Activated CD4-positive, alpha-beta T cell treated with anti-CD3 and anti-CD28 coated beads, Interleukin-2, amount 10 ng/mL, durations not matched to agents 24 days and 14 days (primary cell): ENCODE data around the gene CEP170B. TPM values are rescaled to one million over a fixed set of nuclear protein-coding genes. Genes with fewer than 3 reads are reported as not detected.

Experiments used
- DNase-seq: peaks from one replicate; pipeline ENCODE4 v3.0.0; 2022
- H3K27ac Mint-ChIP-seq: one replicate; pipeline ENCODE4 v1.8.0; 2022; ENCODE audit warnings: mild to moderate bottlenecking, mixed read lengths
- H3K27me3 Mint-ChIP-seq: one replicate; pipeline ENCODE4 v1.8.0; 2022; ENCODE audit warnings: mixed read lengths
- H3K36me3 Mint-ChIP-seq: one replicate; pipeline ENCODE4 v1.8.0; 2022; ENCODE audit warnings: low read depth, mild to moderate bottlenecking, mixed read lengths
- H3K4me1 Mint-ChIP-seq: one replicate; pipeline ENCODE4 v1.8.0; 2021; ENCODE audit warnings: mixed read lengths
- H3K4me3 Mint-ChIP-seq: one replicate; pipeline ENCODE4 v1.8.0; 2022; ENCODE audit warnings: mild to moderate bottlenecking, moderate library complexity, mixed read lengths
- H3K9me3 Mint-ChIP-seq: one replicate; pipeline ENCODE4 v1.8.0; 2021; ENCODE audit warnings: mixed read lengths
- intact Hi-C: fragments of 100-400 bp; cut with micrococcal nuclease; formaldehyde crosslinking; loops from one replicate; pipeline ENCODE4 v1.15.1; 2023
- total RNA-seq: library from RNA; stranded (reverse); gene quantifications from 2 replicates; pipeline ENCODE4 v1.2.3, GENCODE V29; 2022

The CEP170B gene
- total RNA-seq, 1 donor from 2014 or later = 9.0 TPM

- H3K9me3 Mint-ChIP-seq = no peaks in the 10 kb centered on the region
- peak overlapping the region; percentile 72 for H3K4me3 Mint-ChIP-seq
- DNase-seq = peak; percentile 97
- H3K27me3 Mint-ChIP-seq = peaks cover 14% of the 10 kb centered on the region
- H3K4me1 Mint-ChIP-seq = peaks cover 6% of the 10 kb centered on the region
- intact Hi-C loops = no loop called here
- H3K27ac Mint-ChIP-seq = no peak overlapping the region
- no peaks in the 10 kb centered on the region for H3K36me3 Mint-ChIP-seq
Observed at GRCh38 chr14:104932676-104933631, 67.9 kb downstream of the CEP170B start.

DNA sequence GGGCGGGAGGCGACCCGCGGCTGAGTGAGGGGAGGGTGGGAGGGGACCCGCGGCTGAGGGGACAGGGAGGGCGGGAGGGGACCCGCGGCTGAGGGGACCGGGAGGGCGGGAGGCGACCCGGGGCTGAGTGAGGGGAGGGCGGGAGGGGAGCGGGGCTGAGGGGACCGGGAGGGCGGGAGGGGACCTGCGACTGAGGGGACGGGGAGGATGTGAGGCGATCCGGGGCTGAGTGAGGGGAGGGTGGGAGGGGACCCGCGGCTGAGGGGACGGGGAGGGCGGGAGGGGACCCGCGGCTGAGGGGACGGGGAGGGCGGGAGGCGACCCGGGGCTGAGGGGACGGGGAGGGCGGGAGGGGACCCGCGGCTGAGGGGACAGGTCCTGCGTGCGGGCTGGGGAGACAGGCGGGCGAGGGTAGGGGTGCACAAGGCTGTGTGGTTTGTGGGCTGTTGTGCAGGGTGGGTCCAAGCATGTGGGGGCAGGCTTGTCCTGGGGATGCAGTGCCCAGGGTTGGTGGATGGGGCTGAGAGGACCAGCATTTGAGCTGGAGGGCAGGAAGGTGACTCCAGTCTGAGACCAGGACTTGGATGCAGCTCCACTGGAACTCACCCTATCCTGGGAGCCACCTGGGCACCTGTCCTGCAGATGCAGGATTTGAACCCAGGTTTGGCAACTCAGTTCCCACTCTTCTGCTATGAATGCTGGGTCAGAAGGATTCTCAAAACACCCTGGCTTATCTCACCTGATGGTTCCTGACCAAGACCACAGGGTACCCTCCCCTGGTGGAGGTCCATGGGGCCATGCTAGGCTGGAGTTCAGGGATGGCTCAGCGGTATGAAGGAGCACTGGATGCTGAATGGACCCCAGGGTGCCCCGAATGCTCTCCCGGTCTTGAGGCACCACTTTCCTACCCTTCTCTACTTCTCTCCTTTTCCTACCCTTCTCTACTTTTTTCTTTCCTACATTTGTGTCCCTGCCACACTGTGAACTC is 69.0 kb downstream of the CEP170B start:
- H3K27ac Mint-ChIP-seq = peak overlapping the region; percentile 11

GRCh38 chr14:104935026-104935650 is 70.1 kb downstream of the CEP170B start:
- no peak for DNase-seq
- Mint-ChIP-seq H3K4me3 (peak overlapping the region; percentile 73), H3K36me3 (no peaks in the 10 kb centered on the region), H3K27ac (no peak overlapping the region), H3K27me3 (peaks cover 14% of the 10 kb centered on the region), H3K9me3 (no peaks in the 10 kb centered on the region), H3K4me1 (peaks cover 6% of the 10 kb centered on the region)
- intact Hi-C loops = no loop called here

More for the DNA sequence above, 69.0 kb downstream of the CEP170B start:
- peaks cover 14% of the 10 kb centered on the region for H3K27me3 Mint-ChIP-seq
- DNase-seq = no peak
- no peaks in the 10 kb centered on the region for H3K36me3 Mint-ChIP-seq
- peaks cover 6% of the 10 kb centered on the region for H3K4me1 Mint-ChIP-seq
- no peaks in the 10 kb centered on the region for H3K9me3 Mint-ChIP-seq
- intact Hi-C loops = no loop called here
- peak overlapping the region; percentile 73 for H3K4me3 Mint-ChIP-seq

GRCh38 chr14:104935955-104936354 is 70.9 kb downstream of the CEP170B start:
- intact Hi-C loops = no loop called here
- H3K9me3 Mint-ChIP-seq = no peaks in the 10 kb centered on the region
- peaks cover 14% of the 10 kb centered on the region for H3K27me3 Mint-ChIP-seq
- no peaks in the 10 kb centered on the region for H3K36me3 Mint-ChIP-seq
- no peak overlapping the region for H3K27ac Mint-ChIP-seq
- no peak for DNase-seq
- H3K4me3 Mint-ChIP-seq = no peak overlapping the region
- peaks cover 6% of the 10 kb centered on the region for H3K4me1 Mint-ChIP-seq

- no peaks in the 10 kb centered on the region for H3K9me3 Mint-ChIP-seq
- H3K4me3 Mint-ChIP-seq = no peak overlapping the region
- no peaks in the 10 kb centered on the region for H3K36me3 Mint-ChIP-seq
- no peak for DNase-seq
- no peak overlapping the region for H3K27ac Mint-ChIP-seq
- peaks cover 6% of the 10 kb centered on the region for H3K4me1 Mint-ChIP-seq
- peaks cover 14% of the 10 kb centered on the region for H3K27me3 Mint-ChIP-seq
- intact Hi-C loops = no loop called here
Observed at GRCh38 chr14:104936361-104937155, 71.5 kb downstream of the CEP170B start.

DNA sequence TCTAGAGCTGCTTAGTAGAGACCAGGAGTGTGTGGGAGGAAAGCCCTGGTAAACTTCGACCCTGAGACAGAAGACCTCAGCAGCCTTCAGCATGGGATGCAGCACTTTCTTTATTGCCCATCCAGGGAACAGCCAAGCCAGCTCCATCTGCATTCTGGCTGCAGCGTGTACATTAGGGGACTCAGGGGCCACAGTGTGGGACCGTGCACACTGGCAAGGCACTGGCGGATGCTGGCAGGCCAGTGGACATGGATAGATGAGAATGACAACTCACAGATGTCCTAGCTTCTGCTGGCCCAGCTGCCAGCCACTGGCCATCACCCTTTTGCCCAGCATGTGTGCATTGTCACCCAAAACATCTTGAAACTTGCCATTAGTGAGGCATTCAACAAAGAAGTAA is 72.1 kb downstream of the CEP170B start:
- DNase-seq = no peak
- no peak overlapping the region for H3K27ac Mint-ChIP-seq
- peaks cover 6% of the 10 kb centered on the region for H3K4me1 Mint-ChIP-seq
- intact Hi-C loops = no loop called here
- no peaks in the 10 kb centered on the region for H3K9me3 Mint-ChIP-seq
- H3K36me3 Mint-ChIP-seq = no peaks in the 10 kb centered on the region
- H3K27me3 Mint-ChIP-seq = peaks cover 14% of the 10 kb centered on the region
- no peak overlapping the region for H3K4me3 Mint-ChIP-seq

- H3K27me3 Mint-ChIP-seq = peaks cover 14% of the 10 kb centered on the region
- intact Hi-C loops = no loop called here
- no peak for DNase-seq
- H3K27ac Mint-ChIP-seq = no peak overlapping the region
- no peak overlapping the region for H3K4me3 Mint-ChIP-seq
- H3K4me1 Mint-ChIP-seq = peaks cover 6% of the 10 kb centered on the region
- H3K9me3 Mint-ChIP-seq = no peaks in the 10 kb centered on the region
- H3K36me3 Mint-ChIP-seq = no peaks in the 10 kb centered on the region
Observed at GRCh38 chr14:104937694-104938365, 72.8 kb downstream of the CEP170B start.

- intact Hi-C loops = no loop called here
- Mint-ChIP-seq H3K4me1 (peaks cover 6% of the 10 kb centered on the region), H3K9me3 (no peaks in the 10 kb centered on the region), H3K27ac (no peak overlapping the region), H3K36me3 (no peaks in the 10 kb centered on the region), H3K4me3 (no peak overlapping the region), H3K27me3 (peaks cover 14% of the 10 kb centered on the region)
- no peak for DNase-seq
Observed at GRCh38 chr14:104938436-104938835, 73.4 kb downstream of the CEP170B start.

DNA sequence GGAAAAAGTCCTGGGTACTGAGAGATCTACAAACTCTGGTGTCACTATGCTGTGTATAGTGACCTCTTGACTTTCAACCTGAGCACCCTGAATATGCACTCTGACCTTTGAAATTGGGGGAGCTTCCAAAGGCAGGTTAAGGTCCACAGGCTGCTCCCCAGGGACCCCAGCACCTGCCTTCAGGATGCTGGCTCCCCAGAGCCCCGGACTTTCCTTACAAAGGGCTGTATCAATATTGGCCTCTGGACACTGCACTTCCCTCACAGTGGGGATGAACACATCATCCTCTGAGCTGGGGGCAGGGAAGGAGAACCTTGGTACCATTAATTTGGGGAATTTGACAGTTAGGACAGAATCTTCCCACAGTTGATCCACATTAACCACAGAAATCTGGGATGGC is 73.9 kb downstream of the CEP170B start:
- no peaks in the 10 kb centered on the region for H3K36me3 Mint-ChIP-seq
- intact Hi-C loops = no loop called here
- no peaks in the 10 kb centered on the region for H3K9me3 Mint-ChIP-seq

GRCh38 chr14:104939666-104940410 is 74.8 kb downstream of the CEP170B start:
- Mint-ChIP-seq H3K4me1 (no peaks in the 10 kb centered on the region), H3K27ac (no peak overlapping the region), H3K27me3 (peaks cover 8% of the 10 kb centered on the region), H3K4me3 (no peak overlapping the region), H3K9me3 (no peaks in the 10 kb centered on the region), H3K36me3 (no peaks in the 10 kb centered on the region)
- intact Hi-C loops = no loop called here
- no peak for DNase-seq

More for the DNA sequence above, 73.9 kb downstream of the CEP170B start:
- peaks cover 6% of the 10 kb centered on the region for H3K4me1 Mint-ChIP-seq
- H3K27me3 Mint-ChIP-seq = peaks cover 14% of the 10 kb centered on the region
- no peak overlapping the region for H3K4me3 Mint-ChIP-seq
- DNase-seq = no peak
- H3K27ac Mint-ChIP-seq = no peak overlapping the region

DNA sequence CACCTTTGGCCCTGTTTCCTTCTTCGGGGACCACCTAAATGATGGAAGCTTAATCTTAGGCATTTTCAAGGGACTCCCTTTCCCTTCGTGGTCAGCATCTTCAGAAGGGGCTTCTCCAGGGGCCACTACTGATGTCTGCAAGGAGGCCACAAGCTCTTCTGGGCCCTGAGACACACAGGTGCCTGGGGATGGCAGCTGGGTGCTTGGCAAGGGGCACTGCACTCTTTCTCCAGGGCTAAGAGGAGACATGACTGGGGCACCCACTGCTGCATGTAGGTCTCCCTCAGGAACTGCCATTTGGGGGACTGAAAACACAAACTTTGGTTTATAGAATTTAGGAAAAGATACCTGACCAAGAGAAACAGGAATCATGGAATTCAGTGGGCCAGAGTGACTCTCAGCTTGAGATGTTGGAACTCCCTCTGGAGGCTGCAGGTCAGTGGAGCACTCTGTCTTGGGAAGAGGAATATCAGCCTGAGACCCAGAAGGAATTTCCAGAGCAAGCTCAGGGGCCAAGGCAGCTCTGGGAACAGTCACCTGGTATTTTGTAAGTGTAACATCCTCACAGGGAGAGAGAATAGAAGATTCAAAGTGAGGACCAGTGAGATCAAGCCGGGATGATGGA is 75.6 kb downstream of the CEP170B start:
- H3K36me3 Mint-ChIP-seq = no peaks in the 10 kb centered on the region
- no peak overlapping the region for H3K4me3 Mint-ChIP-seq
- no peak overlapping the region for H3K27ac Mint-ChIP-seq
- DNase-seq = no peak
- intact Hi-C loops = no loop called here
- H3K9me3 Mint-ChIP-seq = no peaks in the 10 kb centered on the region
- H3K4me1 Mint-ChIP-seq = no peaks in the 10 kb centered on the region
- H3K27me3 Mint-ChIP-seq = peaks cover 2% of the 10 kb centered on the region
